OCI-LY7 (cell line): ENCODE measurements around the gene GPSM1.

Source experiments
- CTCF ChIP-seq: fragments of 200-600 bp; sonication (generic); conservative IDR thresholded peaks from 2 replicates; pipeline ENCODE4 v1.5.1; 2014; ENCODE audit warnings: mild to moderate bottlenecking, antibody characterized with exemption, low read length, moderate library complexity, mixed read lengths
- EZH2phosphoT487 ChIP-seq: fragments of 200-600 bp; sonication (generic); IDR thresholded peaks from 2 replicates; pipeline ENCODE4 v1.6.1; 2018; ENCODE audit warnings: low read depth, borderline replicate concordance, mild to moderate bottlenecking, mixed run types, antibody characterized with exemption, low read length, moderate library complexity, mixed read lengths

- TF ChIP-seq CTCF, result no peak
- TF ChIP-seq EZH2phosphoT487, result no peak
Measured at GRCh38 chr9:136278221-136278620, 49.1 kb upstream of the GPSM1 start.
